HG02763 (cell line): Measurements from ENCODE around the gene PRR18.

Experiments
- ATAC-seq: cut with Tn5 transposase; IDR thresholded peaks from one replicate; pipeline ENCODE4 v1.9.1; 2021; ENCODE audit warnings: mild to moderate bottlenecking, moderate library complexity; ENCODE audit not compliant: unreplicated experiment

PRR18 gene

DNA sequence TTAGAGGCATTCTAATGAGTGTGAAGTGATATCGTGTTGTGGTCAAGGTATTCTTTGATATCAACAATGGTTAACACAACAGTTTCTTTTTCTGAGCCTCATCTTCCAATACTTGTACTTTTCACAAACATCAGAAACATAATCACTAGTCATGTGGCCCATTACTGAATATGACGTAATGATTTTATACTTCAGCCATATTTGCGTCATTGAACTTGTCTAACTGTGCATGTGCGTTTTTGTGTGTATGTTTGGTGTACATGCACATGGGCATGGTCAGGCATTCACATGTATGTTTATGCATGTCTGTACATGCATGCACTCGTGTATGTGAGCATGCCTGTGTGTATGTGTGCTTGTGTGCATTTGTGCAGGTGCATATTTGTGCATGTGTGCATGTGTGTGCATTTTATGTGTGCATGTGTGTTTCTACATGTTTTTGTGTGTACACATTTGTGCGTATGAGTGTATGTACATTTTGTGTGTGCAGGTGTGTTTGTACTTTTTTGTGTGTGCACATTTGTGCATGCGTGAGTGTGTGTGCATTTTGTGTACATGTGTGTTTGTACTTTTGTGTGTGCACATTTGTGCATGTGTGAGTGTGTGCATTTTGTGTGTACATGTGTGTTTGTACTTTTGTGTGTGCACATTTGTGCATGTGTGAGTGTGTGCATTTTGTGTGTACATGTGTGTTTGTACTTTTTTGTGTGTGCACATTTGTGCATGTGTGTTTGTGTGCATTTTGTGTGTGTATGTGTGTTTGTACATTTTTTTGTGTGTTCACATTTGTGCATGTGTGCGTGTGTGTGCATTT, 29.4 kb downstream of the PRR18 start:
- ATAC-seq = no peak

DNA sequence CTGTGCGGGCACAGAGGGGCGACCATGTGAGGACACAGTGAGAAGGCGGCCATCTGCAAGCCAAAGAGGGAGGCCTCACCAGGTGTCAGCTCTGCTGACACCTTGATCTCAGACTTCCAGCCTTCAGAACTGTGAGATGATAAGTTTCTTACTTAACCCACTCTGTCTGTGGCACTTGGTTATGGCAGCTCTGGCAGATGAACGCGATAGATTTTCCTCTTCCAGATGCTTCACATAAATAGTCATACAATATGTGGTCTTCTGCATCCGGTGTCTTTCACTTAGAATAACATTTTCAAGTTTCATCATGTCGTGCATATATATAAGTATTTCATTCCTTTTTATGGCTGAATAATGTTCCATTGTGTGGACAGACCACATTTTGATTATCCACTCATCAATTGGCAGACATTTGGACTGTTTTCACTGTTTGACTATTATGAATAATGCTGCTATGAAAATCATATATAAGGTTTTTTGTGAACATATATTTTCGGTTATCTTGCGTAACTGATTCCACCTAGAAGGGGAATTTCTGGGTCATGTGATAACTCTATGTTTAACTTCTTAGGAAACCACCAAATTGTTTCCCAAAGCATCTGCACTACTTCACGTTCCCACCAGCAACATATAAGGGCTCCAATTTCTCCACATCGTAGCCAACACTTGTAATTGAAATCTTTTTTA, 30.2 kb downstream of the PRR18 start:
- ATAC-seq = no peak

DNA sequence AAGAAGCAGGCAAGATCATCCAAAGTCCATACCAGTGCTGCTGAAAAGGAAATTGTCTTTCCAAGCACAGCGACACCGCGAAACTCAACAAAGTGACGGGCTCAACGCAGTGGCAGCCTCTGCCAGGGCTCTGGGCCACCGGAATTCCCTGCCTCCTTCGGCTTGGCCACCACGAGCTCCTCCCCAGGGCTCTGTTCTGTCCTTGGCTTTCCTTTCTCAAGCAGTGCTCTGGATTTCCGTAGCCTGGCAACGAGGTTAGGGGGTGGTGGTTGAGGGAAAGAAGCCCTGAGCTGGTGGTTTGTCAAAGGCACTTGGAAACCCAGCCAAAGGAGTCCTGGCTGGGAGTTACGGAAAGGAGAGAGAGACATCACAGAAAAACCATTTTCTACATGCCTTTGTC, 31.2 kb downstream of the PRR18 start:
- no peak for ATAC-seq

DNA sequence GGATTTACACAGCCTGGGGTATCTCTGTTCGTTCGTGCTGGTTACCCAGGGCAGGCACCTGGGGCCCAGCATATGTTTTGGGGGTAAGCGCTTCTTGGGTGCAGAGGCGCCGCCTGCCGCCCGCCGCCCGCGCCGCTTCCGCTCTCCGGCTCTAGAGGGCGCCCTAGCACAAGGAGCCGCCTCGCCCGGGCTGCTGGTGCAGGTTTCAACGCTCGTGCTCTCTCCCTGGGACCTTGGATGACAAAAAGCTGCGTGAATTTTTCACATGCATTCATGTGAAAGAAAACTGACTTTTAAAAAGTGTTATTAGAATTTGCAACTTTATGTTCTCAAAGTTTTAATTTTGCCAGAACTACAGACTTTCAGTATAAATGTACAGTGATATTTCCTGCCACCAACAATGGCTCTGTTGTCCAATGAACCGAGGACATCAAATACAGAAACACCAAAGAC, 32.5 kb downstream of the PRR18 start:
- peak; percentile 74 for ATAC-seq

DNA sequence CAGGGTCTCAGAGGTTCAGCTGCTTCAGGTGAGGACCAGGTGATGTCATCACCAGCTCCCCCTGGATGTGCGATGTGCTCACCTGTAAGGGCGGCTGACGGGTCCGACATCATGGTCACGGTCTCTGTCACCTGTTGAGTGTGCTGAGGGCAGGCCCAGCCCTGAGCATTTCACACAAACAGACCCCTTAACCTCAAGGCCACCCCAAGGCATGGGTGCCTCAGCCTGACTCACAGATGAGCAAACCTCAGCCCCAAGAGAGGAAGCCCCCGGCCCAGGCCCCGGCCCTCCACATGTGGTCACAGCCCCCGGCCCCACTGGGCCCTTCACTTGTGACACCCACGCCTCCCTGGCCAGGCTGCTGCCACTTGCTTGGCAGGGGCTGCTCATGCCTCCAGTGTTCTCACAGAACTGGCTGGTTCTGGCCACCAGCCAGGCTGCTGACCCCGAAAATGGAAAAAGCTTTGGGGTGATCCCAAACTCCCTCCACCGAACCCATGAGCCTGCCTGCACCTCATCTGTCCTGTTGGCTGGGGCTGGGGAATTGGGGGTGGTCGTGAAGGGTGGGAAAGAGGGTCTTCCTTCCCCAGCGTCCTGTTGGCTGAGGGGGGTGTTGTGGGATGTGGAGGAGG, 33.3 kb downstream of the PRR18 start:
- ATAC-seq = no peak

DNA sequence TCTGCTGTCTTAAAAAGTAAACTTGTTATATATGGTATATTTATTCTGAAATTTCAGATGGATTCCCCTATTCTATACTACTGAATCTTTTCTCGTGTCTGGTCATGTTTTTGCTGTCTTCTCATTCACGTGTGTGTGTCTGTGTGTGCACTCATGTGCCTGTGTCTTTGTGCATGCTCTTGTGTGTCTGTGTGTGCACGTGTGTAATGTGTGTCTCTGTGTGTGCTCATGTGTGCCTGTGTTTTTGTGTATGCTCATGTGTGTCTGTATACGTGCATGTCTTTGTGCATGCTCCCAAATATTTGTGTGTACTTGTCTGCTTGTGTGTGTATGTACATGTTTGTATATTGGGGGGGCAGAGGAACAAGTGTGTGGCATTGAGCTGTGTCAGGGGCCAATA, 34.0 kb downstream of the PRR18 start:
- no peak for ATAC-seq

DNA sequence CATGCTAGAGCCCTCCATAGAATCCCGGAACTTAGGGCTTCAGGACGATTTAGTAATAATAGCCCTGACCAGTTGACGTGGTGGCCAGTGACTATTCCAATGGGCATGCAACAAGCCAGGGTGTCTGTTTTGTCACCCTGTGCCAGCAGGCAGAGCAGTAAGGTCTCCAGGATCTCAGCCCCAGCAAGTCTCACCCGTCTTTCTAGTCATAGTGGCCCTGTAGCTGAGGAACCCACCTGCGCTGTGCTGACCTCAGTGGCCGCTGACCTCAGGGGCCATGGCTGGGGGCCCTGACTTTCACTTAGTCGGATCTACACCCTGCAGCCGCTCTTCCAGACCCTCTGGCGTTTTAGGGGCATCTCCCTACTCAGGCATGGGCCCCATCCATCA, 36.8 kb downstream of the PRR18 start:
- ATAC-seq = no peak

DNA sequence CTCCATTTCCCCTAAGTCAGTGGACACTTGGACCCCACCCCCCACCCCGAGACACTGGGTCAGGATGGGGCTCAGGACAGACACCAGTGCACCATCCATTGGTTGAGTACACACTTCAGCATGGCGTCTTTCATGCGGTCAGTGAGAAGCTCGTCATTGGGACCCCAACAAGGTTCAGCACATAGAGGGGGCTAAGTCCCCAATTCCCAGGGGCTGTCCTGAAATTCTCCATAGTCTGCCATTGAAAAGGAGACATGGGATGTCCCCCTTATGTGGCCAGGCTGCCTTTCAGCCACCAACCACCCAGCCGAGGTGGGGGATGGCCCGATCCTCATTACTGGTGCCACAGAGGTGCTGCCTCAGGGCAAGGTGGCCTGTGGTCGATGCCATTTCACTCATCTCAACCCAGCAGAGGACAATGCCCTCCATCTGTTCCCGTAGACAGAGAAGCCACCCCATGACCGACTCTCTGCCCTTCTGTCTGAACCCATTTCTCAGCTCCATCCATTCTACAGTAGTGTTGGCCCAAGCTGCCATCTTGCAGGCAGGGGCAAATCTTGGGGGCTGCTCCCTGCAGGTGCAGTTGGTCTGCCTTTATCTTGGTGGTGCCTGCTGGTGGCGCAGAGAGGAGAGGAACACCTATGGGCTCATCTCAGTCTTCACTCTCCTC, 37.4 kb downstream of the PRR18 start:
- ATAC-seq = no peak

DNA sequence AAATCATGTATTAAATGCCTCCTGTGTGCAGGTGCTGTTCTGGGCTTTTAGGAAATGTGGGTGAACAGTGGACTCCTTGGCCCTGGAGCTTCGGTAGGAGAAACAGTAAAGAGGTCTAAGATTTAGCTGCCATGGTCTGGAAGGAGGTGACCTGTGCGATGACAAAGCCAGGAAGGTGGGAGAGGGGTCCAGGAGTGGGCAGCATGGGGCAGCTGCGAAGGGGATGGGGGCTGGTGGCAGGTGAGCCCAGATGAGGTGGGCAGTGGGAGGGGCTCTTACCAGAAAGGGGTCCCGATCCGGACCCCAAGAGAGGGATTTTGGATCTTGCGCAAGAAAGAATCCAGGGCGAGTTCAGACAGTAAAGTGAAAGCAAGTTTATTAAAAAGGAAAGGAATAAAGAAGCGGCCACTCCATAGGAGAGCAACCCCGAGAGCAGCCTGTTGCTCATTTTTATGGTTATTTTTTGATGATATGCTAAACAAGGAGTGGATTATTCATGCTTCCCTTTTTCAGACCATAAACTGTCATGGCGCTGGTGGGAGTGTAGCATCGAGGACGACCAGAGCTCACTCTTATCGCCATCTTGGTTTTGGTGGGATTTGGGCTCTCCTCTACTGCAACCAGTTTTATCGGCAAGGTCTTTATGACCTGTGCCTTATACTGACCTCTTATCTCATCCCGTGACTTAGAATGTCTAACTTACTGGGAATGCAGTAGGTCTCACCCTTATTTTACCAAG, 38.7 kb downstream of the PRR18 start:
- no peak for ATAC-seq

DNA sequence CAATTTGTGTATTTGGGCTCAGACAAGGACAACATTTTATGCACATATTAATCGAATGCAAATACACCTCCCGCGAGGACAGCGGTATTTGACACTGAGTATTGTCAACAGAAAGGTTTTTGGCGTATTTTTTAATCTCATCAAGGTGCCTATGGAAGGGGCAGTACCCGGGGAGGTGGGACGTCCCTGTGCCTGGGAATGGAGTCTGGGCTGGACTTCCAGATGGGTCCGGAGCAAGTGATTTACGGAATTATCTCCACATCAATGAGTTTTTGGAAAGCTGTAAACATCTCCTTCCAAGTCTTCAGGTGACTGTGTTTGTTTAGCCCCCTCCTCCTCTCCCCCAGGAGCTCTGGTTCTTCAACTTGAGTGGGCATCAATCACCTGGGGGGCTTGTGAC, 39.8 kb downstream of the PRR18 start:
- ATAC-seq = no peak

DNA sequence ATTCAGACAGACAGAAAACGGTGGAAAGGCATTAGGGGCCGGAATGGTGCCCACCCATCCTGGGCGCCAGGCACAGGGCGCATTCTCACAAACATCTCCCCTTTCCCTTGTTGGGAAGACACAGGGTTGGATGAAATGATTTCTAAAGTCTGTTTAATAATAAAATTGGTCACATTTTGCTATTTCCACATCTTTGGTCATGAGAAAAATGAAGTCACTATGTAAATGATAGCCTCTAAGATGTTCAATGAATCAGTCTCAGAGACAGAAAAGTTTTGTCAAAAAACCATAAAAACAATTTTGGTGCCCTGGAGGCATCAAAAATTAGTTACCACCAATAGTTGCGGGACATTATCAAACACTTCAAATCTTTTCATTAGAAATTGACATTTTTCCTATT, 40.7 kb downstream of the PRR18 start:
- ATAC-seq = no peak

DNA sequence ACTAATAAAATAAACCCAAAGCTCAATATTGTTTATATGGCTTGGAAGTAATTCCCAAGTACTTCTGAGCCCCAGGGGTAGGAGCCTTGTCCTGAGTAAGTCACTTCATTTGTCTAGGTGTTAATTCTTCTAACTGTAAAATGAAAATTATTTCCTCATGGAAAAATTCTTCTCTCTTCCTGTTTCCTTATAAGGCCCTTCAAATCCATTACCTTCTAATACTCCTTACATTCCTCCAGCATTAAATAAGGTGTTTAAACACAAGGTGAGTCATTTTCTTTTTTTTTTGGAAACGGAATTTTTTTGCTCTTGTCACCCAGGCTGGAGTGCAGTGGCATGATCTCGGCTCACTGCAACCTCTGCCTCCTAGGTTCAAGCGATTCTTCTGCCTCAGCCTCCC, 41.9 kb downstream of the PRR18 start:
- no peak for ATAC-seq

DNA sequence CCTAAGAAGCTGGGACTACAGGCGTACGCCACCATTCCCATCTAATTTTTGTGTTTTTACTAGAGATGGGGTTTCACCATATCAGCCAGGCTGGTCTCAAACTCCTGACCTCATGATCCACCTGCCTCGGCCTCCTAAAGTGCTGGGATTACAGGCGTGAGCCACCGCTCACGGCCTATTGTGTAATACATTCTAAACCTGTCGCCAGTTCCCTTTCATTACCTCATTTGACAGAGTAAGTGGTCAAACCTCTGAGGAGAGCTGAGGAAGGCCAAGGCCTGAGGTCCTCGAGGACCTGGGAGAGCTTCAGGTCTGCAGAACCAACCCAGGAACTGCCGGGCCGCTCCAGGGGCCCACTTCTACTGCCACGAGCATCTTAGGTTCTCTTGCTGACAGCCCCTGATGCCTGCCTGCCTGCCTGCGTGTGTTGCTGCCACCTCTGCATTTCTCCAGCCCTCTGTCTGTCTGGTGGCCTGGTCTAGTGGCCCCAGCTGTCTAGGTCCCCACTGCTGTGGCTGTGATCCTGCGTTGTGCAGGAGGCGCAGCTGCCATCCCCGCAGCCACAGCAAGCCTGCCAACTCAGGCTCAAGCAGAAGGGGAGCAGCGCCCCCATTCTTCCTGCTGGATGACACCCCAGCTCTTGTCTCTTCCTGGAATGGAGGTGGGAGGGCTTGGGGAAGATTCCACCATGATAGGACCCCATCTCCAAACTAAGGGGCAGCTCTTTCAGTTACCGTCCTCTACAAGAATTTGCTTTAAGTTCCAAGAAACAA, 45.3 kb downstream of the PRR18 start:
- ATAC-seq = no peak

DNA sequence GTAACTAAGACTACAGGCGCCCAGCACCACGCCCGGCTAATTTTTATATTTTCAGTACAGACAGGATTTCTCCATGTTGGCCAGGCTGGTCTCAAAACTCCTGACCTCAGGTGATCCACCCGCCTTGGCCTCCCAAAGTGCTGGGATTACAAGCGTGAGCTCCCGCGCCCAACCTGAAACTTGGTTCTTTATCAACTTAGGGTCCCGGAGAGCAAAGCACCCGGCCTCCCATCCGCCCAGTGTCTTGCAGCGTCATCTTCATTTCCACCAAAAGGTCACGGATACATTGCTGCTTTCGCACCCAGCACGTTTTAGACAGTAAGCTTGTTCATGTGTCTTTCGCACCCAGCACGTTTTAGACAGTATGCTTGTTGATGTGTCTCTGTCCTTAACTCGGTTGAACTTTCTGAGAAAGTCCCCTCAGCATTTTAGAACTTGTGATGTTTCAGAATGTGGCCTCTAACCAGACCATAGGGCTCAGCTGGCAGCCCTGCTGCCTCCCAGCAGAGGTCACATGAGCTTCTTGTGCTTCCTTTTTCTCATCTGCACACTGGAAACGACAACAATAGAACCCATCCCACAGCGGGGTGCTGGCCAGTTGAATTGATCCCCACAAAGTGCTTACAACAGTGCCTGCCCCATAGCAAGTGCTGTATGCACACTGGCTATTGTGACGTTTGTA, 48.8 kb downstream of the PRR18 start:
- no peak for ATAC-seq

DNA sequence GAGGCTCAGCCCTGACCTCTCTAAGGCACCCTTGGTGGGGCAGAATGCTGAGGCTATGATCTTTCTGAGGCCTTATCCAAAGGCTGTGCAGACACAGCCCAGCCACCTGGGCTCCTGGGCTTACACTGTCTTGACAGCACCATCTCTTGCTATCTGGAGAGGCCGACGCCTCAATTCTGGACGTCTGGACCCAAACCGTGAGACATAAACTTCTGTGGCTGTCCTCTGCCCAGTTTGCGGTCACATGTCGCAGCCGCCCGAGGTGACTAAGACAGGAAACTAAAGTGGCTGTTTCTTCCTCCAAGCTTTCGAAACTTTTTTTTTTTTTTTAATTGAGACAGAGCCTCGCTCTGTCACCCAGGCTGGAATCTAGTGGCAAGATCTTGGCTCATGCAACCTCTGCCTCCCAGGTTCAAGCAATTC, 49.3 kb downstream of the PRR18 start:
- peak; percentile 67 for ATAC-seq

DNA sequence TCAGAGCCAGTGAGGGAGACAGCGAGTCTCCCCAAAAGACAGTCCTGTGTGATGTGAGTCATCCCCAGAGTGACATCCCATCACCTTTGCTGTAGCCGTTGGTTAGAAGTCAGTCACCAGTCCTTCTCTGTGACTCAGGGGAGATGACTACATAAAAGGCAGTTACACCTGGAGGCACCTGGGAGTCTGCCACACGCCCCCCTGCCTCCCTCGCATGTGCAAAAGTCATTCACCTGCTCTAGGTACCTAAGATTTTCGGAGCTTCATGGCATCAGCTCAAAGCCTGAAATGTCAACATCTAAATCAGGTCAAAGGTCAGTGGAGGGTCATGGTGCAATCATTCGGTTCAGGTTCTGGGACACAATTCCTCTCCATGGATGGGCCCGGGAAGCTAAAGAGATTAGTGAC, 50.3 kb downstream of the PRR18 start:
- ATAC-seq = no peak
